ENCODE data around the gene GPC1.

GPC1 gene

GRCh38 chr2:240413813-240414429 lies 21.5 kb upstream of the GPC1 start:
- DNase-seq, result no peak

- DNase-seq, result no peak
Observed at GRCh38 chr2:240416821-240417220, 18.6 kb upstream of the GPC1 start.

DNA sequence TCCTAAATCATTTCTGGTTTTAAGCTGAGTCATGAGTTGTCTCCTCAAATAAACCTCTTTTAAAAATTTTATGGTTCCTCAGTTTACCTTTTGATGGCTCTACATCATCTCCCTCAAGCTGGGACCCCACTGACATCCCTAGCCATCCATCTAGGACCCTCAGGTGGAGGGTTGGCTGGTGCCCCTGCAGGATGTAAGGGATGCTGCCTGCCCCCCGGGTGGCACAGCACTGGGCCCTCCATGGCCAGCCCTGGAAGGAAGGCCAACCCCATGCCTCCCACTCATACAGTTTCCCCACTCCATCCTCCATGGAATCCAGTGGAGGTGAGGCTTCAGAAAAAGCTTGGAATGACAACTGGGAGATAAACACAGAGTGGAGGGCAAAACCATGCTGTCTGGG lies 17.2 kb upstream of the GPC1 start:
- no peak for DNase-seq

GRCh38 chr2:240419271-240419670 lies 16.2 kb upstream of the GPC1 start:
- no peak for DNase-seq

GRCh38 chr2:240419723-240420122 lies 15.7 kb upstream of the GPC1 start:
- no peak for DNase-seq

DNA sequence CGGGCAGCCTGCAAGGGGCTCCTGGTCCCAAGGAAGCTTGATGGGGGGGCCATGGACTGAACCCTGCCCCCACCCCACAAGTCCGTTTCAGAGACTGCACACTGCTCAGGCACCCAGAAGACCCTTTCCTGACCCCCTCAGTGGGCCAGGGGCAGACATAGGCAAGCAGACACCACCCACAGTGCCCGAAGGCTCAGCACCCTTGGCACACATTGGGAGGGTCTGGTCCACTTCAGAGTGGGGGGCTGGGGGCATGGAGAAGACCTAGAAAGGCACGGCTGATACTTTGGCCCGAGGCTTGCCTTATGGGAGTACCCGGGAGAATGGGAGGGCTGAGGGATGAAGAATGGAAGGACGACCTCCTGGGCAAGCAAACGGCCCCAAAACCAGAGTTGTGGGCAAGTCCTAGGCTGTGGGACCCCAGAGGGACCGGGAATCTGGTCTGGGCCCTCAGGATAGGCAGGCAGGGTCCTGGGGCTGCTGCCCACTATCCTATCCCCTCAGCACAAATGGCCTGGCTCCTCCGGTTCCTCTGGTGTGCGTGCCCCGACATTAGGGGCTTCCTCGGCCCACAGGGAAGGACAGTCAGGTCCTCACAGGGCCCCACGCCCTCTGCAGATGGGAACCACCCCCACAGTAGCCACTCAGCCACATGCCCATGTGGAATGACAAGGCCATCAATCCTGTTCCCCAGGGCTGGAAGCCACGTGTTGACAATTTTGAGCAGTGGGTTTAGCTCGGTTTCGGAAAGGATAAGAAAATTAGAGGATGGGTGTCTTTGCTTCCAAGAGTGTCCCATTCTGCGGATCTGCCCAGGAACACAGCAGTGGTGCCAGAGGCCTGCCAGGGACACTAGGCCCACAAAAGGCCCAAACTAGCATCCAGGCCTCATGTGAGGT lies 15.0 kb upstream of the GPC1 start:
- DNase-seq, result no peak

DNA sequence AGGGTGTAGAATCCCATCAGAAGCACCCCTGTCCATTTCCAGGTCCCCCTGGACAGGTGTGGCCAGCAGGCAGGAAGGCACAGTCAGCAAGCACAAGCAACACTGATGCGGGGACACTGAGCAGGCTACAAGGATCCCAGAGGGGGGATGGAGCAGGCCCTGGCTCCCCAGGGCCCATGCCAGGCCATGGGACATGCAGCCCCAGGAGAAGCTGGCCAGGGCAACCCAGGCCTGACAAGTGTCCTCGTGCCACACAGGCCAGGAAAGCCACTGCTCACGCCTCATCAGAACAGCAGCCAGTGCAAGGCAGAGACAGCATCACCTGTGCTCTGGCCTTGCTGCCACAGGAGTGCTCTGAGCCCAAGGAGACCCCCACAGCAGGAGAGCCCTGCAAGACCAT lies 14.1 kb upstream of the GPC1 start:
- no peak for DNase-seq

DNA sequence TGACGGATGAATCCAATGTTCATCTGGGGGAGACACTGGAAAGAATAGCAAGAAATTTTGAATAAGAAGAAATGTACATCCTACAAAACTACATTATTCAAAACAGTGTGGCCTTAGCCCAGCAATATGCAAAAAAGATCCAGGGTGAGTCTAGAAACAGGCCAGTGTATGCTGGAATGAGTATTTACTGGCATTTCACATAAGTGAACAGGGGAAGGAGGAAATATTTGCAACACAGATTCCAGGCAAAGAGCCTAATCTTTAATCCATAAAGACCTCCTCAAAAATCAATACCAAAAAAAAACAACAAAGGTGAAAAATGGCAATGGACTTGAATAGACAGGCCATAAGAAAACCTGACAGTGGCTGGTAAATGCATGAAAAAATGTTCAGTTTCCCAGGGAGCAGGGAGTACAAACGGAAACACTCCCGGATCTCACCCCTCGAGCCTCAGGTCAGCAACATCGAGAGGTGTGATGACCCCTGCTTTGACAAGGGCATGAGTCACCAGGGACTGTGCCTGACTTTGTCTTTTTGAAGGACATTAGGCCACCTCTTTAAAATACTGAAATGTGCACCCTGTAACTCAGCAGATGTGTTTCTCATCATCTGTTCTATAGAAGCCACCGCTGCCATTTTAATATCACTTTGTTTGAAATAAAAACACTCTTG lies 12.7 kb upstream of the GPC1 start:
- DNase-seq, result no peak

DNA sequence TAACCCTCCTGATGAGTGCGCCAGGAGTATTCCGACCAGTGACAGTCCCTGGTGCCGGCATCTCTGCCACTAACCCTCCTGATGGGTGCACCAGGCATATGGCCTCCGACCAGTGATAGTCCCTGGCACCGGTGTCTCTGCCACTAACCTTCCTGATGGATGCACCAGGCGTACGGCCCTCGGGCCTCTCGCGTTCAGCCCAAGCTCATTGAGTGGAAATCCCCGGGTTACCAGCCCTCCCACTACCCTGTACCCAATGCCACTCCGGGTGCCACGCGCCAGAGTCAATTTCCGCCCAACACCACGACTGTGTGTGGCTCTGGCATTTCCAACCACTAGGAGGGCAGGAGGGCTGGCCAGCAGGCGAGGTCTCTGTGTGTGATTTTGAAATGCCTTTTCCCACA lies 11.7 kb upstream of the GPC1 start:
- no peak for DNase-seq

- DNase-seq, result no peak
Observed at GRCh38 chr2:240424341-240425235, 10.9 kb upstream of the GPC1 start.

DNA sequence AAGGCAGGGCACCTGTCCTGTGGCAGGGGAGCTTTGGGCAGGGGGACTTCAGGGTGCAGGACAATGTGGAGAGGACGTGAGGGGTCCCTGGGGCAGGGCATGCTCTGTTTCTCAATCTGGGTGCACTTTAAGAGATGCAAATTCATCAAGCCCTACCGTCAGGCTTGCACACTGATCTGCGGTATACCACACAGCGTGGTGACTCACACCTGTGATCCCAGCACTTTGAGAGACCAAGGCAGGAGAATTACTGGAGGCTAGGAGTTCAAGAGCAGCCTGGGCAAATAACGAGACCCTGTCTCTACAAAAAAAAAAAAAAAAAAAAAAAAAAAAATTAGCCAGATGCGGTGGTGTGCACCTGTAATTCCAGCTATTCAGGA lies 10.2 kb upstream of the GPC1 start:
- no peak for DNase-seq

DNA sequence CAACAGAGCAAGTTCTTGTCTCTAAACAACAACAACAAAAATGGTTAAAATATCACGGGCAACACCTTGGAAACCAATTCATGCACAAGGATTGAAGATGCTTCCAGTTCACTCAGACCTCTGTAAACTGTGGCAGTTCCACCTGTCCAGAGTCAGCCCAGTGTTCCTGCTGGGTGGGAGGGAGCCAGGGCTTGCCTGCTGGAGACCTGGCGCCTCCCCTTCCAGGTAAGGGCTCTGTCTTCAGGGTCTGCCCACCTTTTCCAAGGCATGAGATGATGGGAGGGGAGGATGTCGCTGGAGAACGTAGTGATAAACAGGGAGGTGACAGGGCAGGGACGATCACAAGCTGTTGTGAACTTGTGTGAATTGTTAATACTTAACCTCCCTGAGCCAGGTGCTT lies 9.8 kb upstream of the GPC1 start:
- no peak for DNase-seq

GRCh38 chr2:240426845-240427721 lies 8.4 kb upstream of the GPC1 start:
- DNase-seq, result no peak

DNA sequence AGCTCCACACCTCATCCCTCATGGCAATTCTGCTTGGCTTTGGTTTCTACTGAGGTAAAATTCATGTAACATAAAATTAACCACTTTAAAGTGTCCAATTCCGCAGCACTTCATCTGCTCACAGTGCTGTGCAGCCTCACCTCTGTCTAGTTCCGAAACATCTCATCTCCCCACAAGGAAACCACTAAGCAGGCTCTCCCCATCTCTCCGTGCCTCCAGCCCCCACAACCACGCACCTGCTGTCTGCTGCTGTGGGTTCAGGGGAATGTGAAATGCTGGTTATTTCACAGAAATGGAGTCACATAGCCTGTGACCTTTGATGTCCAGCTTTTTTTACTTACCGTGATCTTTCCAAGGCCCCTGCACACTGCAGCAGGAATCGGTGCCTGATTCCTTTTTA lies 7.7 kb upstream of the GPC1 start:
- no peak for DNase-seq

DNA sequence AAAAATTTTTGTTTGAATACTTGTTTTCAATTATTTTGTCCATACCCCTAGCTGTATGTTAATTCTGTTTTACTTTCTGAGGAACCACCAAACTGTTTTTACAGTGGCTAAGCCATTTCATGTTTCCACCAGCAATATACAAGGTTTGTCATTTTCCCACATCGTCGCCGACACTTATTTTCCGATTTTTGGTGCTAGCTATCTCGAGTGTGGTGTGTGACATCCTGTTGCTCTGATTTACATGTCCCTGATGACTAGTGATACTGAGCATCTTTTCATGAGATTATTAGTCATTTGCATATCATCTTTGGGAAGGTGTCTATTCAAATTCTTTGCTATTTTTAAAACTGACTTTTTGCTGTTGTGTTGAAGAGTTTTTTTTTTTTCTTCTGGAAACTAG lies 7.2 kb upstream of the GPC1 start:
- no peak for DNase-seq

- DNase-seq, result no peak
Observed at GRCh38 chr2:240429341-240429871, 6.1 kb upstream of the GPC1 start.

- no peak for DNase-seq
Observed at GRCh38 chr2:240429872-240430491, 5.5 kb upstream of the GPC1 start.

- no peak for DNase-seq
Observed at GRCh38 chr2:240430595-240430994, 4.9 kb upstream of the GPC1 start.

- DNase-seq, result no peak
Observed at GRCh38 chr2:240431271-240431660, 4.2 kb upstream of the GPC1 start.

- no peak for DNase-seq
Observed at GRCh38 chr2:240431661-240432424, 3.6 kb upstream of the GPC1 start.

DNA sequence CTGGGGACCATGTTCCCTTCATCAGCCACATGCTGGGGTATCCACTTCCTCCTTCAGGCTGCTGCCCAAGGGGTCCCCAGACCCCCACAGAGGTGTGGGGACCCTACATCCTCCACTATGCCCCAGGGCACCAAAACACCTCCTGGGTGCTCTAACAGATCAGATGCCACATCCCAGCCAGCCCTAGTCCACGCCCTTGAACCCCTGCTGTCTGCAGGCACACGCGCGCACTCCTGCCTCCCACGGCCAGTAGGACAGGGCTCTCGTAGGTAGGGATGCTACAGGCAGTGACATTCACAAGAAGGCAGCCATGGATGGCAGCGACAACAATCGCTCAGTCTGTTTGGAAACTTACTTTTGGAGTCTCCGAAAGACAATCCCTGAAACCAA lies 3.0 kb upstream of the GPC1 start:
- DNase-seq, result no peak
